ENCODE measurements around the gene ROR2.

The ROR2 gene

GRCh38 chr9:91824601-91825305 is 125.3 kb downstream of the ROR2 start:
- TF ChIP-seq MAX (IDR thresholded peaks at IDR 0.05) (no peak), CREB1 (IDR thresholded peaks at IDR 0.05; ENCODE audit: low read depth) (no peak), EGR1 (IDR thresholded peaks at IDR 0.05) (no peak), ZBTB7A (IDR thresholded peaks at IDR 0.05; ENCODE audit: low read depth) (no peak), YY1 (IDR thresholded peaks at IDR 0.05; ENCODE audit: low read depth) (no peak), TEAD4 (IDR thresholded peaks at IDR 0.05) (no peak), TAF1 (IDR thresholded peaks at IDR 0.05; ENCODE audit: low read depth) (no peak), CEBPB (IDR thresholded peaks at IDR 0.05) (no peak), REST (IDR thresholded peaks at IDR 0.05; ENCODE audit: low read depth) (no peak), NFIC (IDR thresholded peaks at IDR 0.05) (no peak), RAD21 (IDR thresholded peaks at IDR 0.05; ENCODE audit: low read depth) (no peak), EP300 (IDR thresholded peaks at IDR 0.05; ENCODE audit: borderline replicate concordance) (no peak), FOXM1 (IDR thresholded peaks at IDR 0.05; ENCODE audit: borderline replicate concordance, low read depth) (no peak), USF1 (IDR thresholded peaks at IDR 0.05) (no peak)

- TF ChIP-seq MAX (IDR thresholded peaks at IDR 0.05) (no peak), FOXM1 (IDR thresholded peaks at IDR 0.05; ENCODE audit: borderline replicate concordance, low read depth) (no peak), USF1 (IDR thresholded peaks at IDR 0.05) (no peak), EGR1 (IDR thresholded peaks at IDR 0.05) (no peak), EP300 (IDR thresholded peaks at IDR 0.05; ENCODE audit: borderline replicate concordance) (no peak), CREB1 (IDR thresholded peaks at IDR 0.05; ENCODE audit: low read depth) (no peak), TCF12 (IDR thresholded peaks at IDR 0.05; ENCODE audit: low read depth) (no peak), RAD21 (IDR thresholded peaks at IDR 0.05; ENCODE audit: low read depth) (no peak), CEBPB (IDR thresholded peaks at IDR 0.05) (no peak), YY1 (IDR thresholded peaks at IDR 0.05; ENCODE audit: low read depth) (no peak), TEAD4 (IDR thresholded peaks at IDR 0.05) (no peak)
Observed at GRCh38 chr9:91824151-91824550, 125.9 kb downstream of the ROR2 start.

- TF ChIP-seq TCF12 (IDR thresholded peaks at IDR 0.05; ENCODE audit: low read depth) (no peak), REST (IDR thresholded peaks at IDR 0.05; ENCODE audit: low read depth) (no peak), EP300 (IDR thresholded peaks at IDR 0.05; ENCODE audit: borderline replicate concordance) (no peak), CREB1 (IDR thresholded peaks at IDR 0.05; ENCODE audit: low read depth) (no peak), EGR1 (IDR thresholded peaks at IDR 0.05) (no peak), ZBTB7A (IDR thresholded peaks at IDR 0.05; ENCODE audit: low read depth) (no peak), MAX (IDR thresholded peaks at IDR 0.05) (no peak), RAD21 (IDR thresholded peaks at IDR 0.05; ENCODE audit: low read depth) (no peak), TAF1 (IDR thresholded peaks at IDR 0.05; ENCODE audit: low read depth) (no peak), FOXM1 (IDR thresholded peaks at IDR 0.05; ENCODE audit: borderline replicate concordance, low read depth) (no peak), CEBPB (IDR thresholded peaks at IDR 0.05) (no peak), NFIC (IDR thresholded peaks at IDR 0.05) (no peak), USF1 (IDR thresholded peaks at IDR 0.05) (no peak), TEAD4 (IDR thresholded peaks at IDR 0.05) (no peak), YY1 (IDR thresholded peaks at IDR 0.05; ENCODE audit: low read depth) (no peak)
Observed at GRCh38 chr9:91820949-91821880, 128.8 kb downstream of the ROR2 start.

- TF ChIP-seq EGR1 (IDR thresholded peaks at IDR 0.05) (no peak), NFIC (IDR thresholded peaks at IDR 0.05) (no peak)
Observed at GRCh38 chr9:91820126-91820750, 129.8 kb downstream of the ROR2 start.

Data from Ishikawa (cell line).